Stimulated activated CD8-positive, alpha-beta memory T cell treated with anti-CD3 and anti-CD28 coated beads, Interleukin-4, amount 100 ng/mL, for 1 hour (primary cell): ENCODE measurements around the gene CHID1.

Experiments used
- DNase-seq, 2 donors: peaks; one replicate each; pipeline ENCODE4 v3.0.0-alpha.2; 2020; ENCODE audit warnings: low read depth in 2 of 2, low spot score in 1 of 2

CHID1 gene

GRCh38 chr11:850775-851763, 59.5 kb downstream of the CHID1 start:
- DNase-seq: no peak

GRCh38 chr11:849951-850774, 60.4 kb downstream of the CHID1 start:
- DNase-seq: no peak

GRCh38 chr11:849104-849824, 61.3 kb downstream of the CHID1 start:
- no peak for DNase-seq

GRCh38 chr11:848380-848931, 62.2 kb downstream of the CHID1 start:
- peak in 1 of 2 donors; percentile 37 for DNase-seq

- no peak for DNase-seq
Observed at GRCh38 chr11:847876-848275, 62.7 kb downstream of the CHID1 start.

GRCh38 chr11:846496-847098, 64.0 kb downstream of the CHID1 start:
- DNase-seq: no peak

- no peak for DNase-seq
Observed at GRCh38 chr11:845872-846495, 64.6 kb downstream of the CHID1 start.

GRCh38 chr11:844693-845644, 65.6 kb downstream of the CHID1 start:
- no peak for DNase-seq

- no peak for DNase-seq
Observed at GRCh38 chr11:843818-844692, 66.6 kb downstream of the CHID1 start.

- DNase-seq: no peak
Observed at GRCh38 chr11:843086-843734, 67.4 kb downstream of the CHID1 start.

- DNase-seq: peak; percentile 72 to 79
Observed at GRCh38 chr11:842370-843002, 68.1 kb downstream of the CHID1 start, which contains the start of the genes POLR2L and TSPAN4. TSS of gene POLR2L (minus strand) at chr11:842529. CDS start at chr11:842508, 21 bp downstream. TSS of gene TSPAN4 (plus strand) at chr11:842852. CDS start at chr11:850305, 7,453 bp downstream.

GRCh38 chr11:841981-842369, 68.6 kb downstream of the CHID1 start:
- DNase-seq: no peak

- DNase-seq: no peak
Observed at GRCh38 chr11:839875-840617, 70.6 kb downstream of the CHID1 start.

GRCh38 chr11:839280-839623, 71.4 kb downstream of the CHID1 start:
- no peak for DNase-seq

GRCh38 chr11:838441-839279, 72.0 kb downstream of the CHID1 start:
- DNase-seq: no peak
